Stimulated activated CD4-positive, alpha-beta T cell treated with anti-CD3 and anti-CD28 coated beads, Interleukin-12 subunit alpha, Interleukin-12 subunit beta, amount 100 ng/mL, for 48 hours (primary cell): ENCODE data around the gene VEGFA.

Source experiments
- DNase-seq, 3 donors: peaks; one replicate each; pipeline ENCODE4 v3.0.0-alpha.2; 2020; ENCODE audit warnings: low read depth in 2 of 3, low spot score in 1 of 3

VEGFA gene

GRCh38 chr6:43769526-43770371 lies at the start of gene VEGFA:
TSS of gene VEGFA (plus strand) at chr6:43770211.
- peak; percentile 79 to 91 (median 85) for DNase-seq

- DNase-seq: no peak
Observed at GRCh38 chr6:43720999-43721398, 49.0 kb upstream of the VEGFA start.

- DNase-seq: no peak
Observed at GRCh38 chr6:43722920-43723545, 47.0 kb upstream of the VEGFA start.

GRCh38 chr6:43723737-43724295 lies 46.2 kb upstream of the VEGFA start:
- peak; percentile 56 to 77 (median 66) for DNase-seq

- no peak for DNase-seq
Observed at GRCh38 chr6:43724354-43724753, 45.7 kb upstream of the VEGFA start.

GRCh38 chr6:43724914-43725642 lies 44.9 kb upstream of the VEGFA start:
- peak; percentile 62 to 77 (median 68) for DNase-seq

- DNase-seq: no peak
Observed at GRCh38 chr6:43725643-43726580, 44.1 kb upstream of the VEGFA start.

GRCh38 chr6:43727634-43728033 lies 42.4 kb upstream of the VEGFA start:
- no peak for DNase-seq

GRCh38 chr6:43728586-43728985 lies 41.4 kb upstream of the VEGFA start:
- no peak for DNase-seq

- no peak for DNase-seq
Observed at GRCh38 chr6:43729537-43729936, 40.5 kb upstream of the VEGFA start.

- DNase-seq: no peak
Observed at GRCh38 chr6:43730634-43731033, 39.4 kb upstream of the VEGFA start.

- peak in 1 of 3 donors; percentile 28 for DNase-seq
Observed at GRCh38 chr6:43733471-43734293, 36.3 kb upstream of the VEGFA start.

- DNase-seq: no peak
Observed at GRCh38 chr6:43734294-43734665, 35.7 kb upstream of the VEGFA start.

- DNase-seq: no peak
Observed at GRCh38 chr6:43735642-43736199, 34.3 kb upstream of the VEGFA start.

- no peak for DNase-seq
Observed at GRCh38 chr6:43736211-43736786, 33.7 kb upstream of the VEGFA start.

GRCh38 chr6:43736844-43737243 lies 33.2 kb upstream of the VEGFA start:
- no peak for DNase-seq

GRCh38 chr6:43737272-43738081 lies 32.5 kb upstream of the VEGFA start:
- DNase-seq: no peak

- no peak for DNase-seq
Observed at GRCh38 chr6:43738267-43738676, 31.7 kb upstream of the VEGFA start.
